ENCODE measurements around the gene FGR. TPM values are rescaled to one million over a fixed set of nuclear protein-coding genes. Genes with fewer than 3 reads are reported as not detected.

FGR gene
- total RNA-seq, 1 donor from 2014 or later, result 2.6 TPM

DNA sequence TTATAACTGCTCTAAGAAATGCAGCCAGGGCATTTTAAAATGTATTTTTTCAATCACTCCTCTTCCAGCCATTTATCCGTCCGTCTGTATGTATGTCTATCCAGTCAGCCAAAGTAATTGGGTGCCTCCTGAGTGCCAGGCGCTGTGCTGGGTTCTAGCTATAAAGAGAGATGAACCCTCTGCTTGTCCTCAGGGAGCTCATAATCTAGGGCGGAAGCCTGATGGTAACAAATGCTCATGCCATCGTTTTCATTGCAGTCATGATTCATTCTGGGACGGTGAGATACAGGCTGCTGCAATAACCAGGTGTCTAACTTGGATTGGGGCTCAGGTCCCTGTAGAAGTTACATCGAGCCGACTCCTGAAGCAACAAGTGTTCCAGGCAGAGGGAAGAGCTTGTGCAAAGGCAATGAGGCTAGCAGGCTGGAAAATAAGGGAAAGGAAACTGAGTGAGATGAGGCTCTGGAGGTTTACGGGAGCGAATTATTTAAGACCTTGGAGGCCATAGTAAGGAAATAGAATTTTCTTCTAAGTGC, 25.4 kb upstream of the FGR start:
- H3K9ac ChIP-seq (ENCODE audit: low read depth in 1 of 3, low read length in 3 of 3), result peak overlapping the region; percentile 35 to 72 (median 66)
- peak overlapping the region; percentile 47 to 72 (median 70) for H3K4me3 ChIP-seq (ENCODE audit: low read length in 3 of 3)
- no peaks in the 10 kb centered on the region for H3K9me3 ChIP-seq (ENCODE audit: control insufficient read depth in 3 of 3, low read length in 3 of 3)
- peak overlapping the region; percentile 82 for H3K27ac ChIP-seq (ENCODE audit: low read depth, low read length)
- H3K36me3 ChIP-seq (ENCODE audit: control insufficient read depth in 3 of 3, insufficient read depth in 3 of 3, low read length in 3 of 3), result no peaks in the 10 kb centered on the region
- peaks cover 30 to 32% (median 32%) of the 10 kb centered on the region in 3 donors for H3K4me1 ChIP-seq (ENCODE audit: control insufficient read depth in 3 of 3, insufficient read depth in 3 of 3, low read length in 3 of 3)
- H3K27me3 ChIP-seq (ENCODE audit: control insufficient read depth in 3 of 3, insufficient read depth in 3 of 3, low read length in 3 of 3), result no peaks in the 10 kb centered on the region

- peak overlapping the region; percentile 47 to 72 (median 70) for H3K4me3 ChIP-seq (ENCODE audit: low read length in 3 of 3)
- H3K27me3 ChIP-seq (ENCODE audit: control insufficient read depth in 3 of 3, insufficient read depth in 3 of 3, low read length in 3 of 3), result no peaks in the 10 kb centered on the region
- peak overlapping the region; percentile 45 to 73 (median 72) for H3K9ac ChIP-seq (ENCODE audit: low read depth in 1 of 3, low read length in 3 of 3)
- H3K36me3 ChIP-seq (ENCODE audit: control insufficient read depth in 3 of 3, insufficient read depth in 3 of 3, low read length in 3 of 3), result no peaks in the 10 kb centered on the region
- no peaks in the 10 kb centered on the region for H3K9me3 ChIP-seq (ENCODE audit: control insufficient read depth in 3 of 3, low read length in 3 of 3)
- H3K27ac ChIP-seq (ENCODE audit: low read depth, low read length), result peak overlapping the region; percentile 82
- H3K4me1 ChIP-seq (ENCODE audit: control insufficient read depth in 3 of 3, insufficient read depth in 3 of 3, low read length in 3 of 3), result peaks cover 34 to 36% (median 35%) of the 10 kb centered on the region in 3 donors
Observed at GRCh38 chr1:27659497-27660299, 24.7 kb upstream of the FGR start.

DNA sequence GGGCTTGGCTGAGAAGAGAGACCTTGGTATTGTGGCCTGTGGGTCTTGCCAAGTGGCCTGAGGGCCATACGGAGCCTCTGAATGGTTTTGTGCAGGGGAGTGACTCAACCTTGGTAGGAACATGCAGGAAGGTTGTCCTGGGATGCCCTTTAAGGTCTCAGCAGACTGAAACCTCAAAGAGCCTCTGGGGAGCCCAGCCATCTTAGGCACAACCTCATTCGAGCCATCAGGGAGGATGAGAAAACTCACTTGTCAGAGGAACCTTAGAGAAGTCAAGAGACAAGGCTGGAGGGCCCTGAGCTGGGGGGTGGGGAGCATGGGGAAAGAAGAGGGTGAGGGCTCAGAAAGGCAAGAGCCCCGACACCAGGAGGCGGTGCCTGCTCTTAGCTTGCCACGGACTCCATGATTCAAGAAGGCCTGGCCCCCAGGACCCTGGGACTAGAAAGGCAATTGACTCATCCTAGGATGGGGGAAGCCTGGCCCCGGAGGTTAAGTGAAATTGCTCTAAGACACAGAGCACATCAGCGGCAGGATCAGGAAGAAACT, 24.0 kb upstream of the FGR start:
- H3K9me3 ChIP-seq (ENCODE audit: control insufficient read depth in 3 of 3, low read length in 3 of 3), result no peaks in the 10 kb centered on the region
- H3K27me3 ChIP-seq (ENCODE audit: control insufficient read depth in 3 of 3, insufficient read depth in 3 of 3, low read length in 3 of 3), result no peaks in the 10 kb centered on the region
- peaks cover 31 to 36% (median 35%) of the 10 kb centered on the region in 3 donors for H3K4me1 ChIP-seq (ENCODE audit: control insufficient read depth in 3 of 3, insufficient read depth in 3 of 3, low read length in 3 of 3)
- peak overlapping the region; percentile 82 for H3K27ac ChIP-seq (ENCODE audit: low read depth, low read length)
- H3K4me3 ChIP-seq (ENCODE audit: low read length in 3 of 3), result peak overlapping the region; percentile 47 to 63 (median 56)
- no peaks in the 10 kb centered on the region for H3K36me3 ChIP-seq (ENCODE audit: control insufficient read depth in 3 of 3, insufficient read depth in 3 of 3, low read length in 3 of 3)
- H3K9ac ChIP-seq (ENCODE audit: low read depth in 1 of 3, low read length in 3 of 3), result peak overlapping the region; percentile 45 to 73 (median 65)

DNA sequence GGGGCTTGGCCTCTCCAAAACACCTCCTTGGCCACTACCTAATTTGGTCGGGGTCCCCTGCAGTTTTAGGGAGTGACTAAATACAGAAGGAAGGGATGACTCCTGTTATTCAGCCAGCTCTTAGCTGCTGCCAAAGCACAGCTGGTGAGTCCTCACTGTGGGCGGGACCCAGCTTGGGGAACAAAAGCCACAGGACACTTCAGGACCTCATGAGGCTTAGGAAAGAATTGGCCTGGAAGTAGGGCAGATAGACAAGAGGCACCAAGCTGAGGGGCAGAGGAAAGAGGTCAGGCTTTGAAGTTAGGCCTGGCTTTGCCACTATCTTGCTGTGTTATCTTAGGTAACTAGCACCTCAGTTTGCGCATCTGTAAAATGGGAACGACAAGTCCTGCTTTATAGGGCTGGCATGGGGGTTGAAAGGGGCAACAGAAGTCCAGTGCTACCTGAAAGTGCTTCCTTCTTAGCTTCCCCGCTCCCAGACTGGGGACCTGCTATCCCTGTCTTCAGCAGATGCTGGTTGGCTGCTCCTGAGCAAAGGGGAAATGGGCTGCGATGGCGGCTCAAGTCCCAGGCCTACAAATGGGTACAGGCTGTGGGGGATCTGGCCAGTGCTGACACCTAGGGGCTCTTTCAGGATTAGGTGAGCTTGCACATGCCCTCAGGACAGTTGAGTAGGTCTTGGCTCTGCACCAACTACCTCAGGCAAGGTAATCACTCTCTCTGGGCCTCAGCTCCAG, 21.3 kb upstream of the FGR start:
- no peak overlapping the region for H3K4me3 ChIP-seq (ENCODE audit: low read length in 3 of 3)
- H3K4me1 ChIP-seq (ENCODE audit: control insufficient read depth in 3 of 3, insufficient read depth in 3 of 3, low read length in 3 of 3), result peaks cover 22 to 30% (median 27%) of the 10 kb centered on the region in 3 donors
- no peak overlapping the region for H3K27ac ChIP-seq (ENCODE audit: low read depth, low read length)
- H3K36me3 ChIP-seq (ENCODE audit: control insufficient read depth in 3 of 3, insufficient read depth in 3 of 3, low read length in 3 of 3), result no peaks in the 10 kb centered on the region
- no peaks in the 10 kb centered on the region for H3K27me3 ChIP-seq (ENCODE audit: control insufficient read depth in 3 of 3, insufficient read depth in 3 of 3, low read length in 3 of 3)
- H3K9ac ChIP-seq (ENCODE audit: low read depth in 1 of 3, low read length in 3 of 3), result peak overlapping the region in 1 of 3 donors; percentile 35
- no peaks in the 10 kb centered on the region for H3K9me3 ChIP-seq (ENCODE audit: control insufficient read depth in 3 of 3, low read length in 3 of 3)

DNA sequence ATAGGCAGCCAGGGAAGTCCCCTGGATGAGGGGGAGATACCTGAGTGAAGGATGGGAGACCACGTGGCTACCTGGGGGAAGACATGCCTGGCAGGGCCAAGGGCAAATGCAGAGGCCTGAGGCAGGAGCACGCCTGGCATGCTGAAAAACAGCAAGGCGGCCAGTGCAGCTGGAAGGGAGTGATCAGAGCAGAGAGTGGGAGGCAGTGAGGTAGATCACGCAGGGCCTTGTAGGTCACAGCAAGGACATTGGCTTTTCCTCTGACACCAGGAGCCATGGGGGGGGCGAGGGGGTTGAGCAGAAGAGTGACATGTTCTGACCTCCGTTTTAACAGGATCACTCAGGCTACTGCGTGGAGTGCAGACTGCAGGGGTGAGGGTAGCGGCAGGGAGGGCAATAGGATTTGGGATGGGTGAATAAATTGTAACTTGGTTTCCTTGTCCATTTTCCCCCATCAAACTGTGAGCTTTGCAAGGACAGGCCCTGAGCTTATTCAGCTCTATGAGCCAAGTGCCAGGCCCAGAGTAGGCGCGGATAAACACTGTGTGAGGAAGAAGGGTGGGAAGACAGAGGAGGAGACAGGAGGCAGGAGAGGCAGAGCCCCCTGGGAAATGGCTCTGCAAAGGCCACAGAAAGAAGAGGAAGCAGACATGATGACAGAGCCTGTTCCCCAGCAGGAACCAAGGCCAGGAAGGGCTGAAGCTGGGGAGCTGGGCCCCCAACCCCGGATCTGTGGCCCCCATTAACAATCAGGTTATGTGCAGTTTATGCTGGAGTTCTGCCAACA, 20.4 kb upstream of the FGR start:
- no peaks in the 10 kb centered on the region for H3K36me3 ChIP-seq (ENCODE audit: control insufficient read depth in 3 of 3, insufficient read depth in 3 of 3, low read length in 3 of 3)
- H3K4me3 ChIP-seq (ENCODE audit: low read length in 3 of 3), result no peak overlapping the region
- H3K9me3 ChIP-seq (ENCODE audit: control insufficient read depth in 3 of 3, low read length in 3 of 3), result no peaks in the 10 kb centered on the region
- H3K27ac ChIP-seq (ENCODE audit: low read depth, low read length), result no peak overlapping the region
- H3K27me3 ChIP-seq (ENCODE audit: control insufficient read depth in 3 of 3, insufficient read depth in 3 of 3, low read length in 3 of 3), result no peaks in the 10 kb centered on the region
- H3K4me1 ChIP-seq (ENCODE audit: control insufficient read depth in 3 of 3, insufficient read depth in 3 of 3, low read length in 3 of 3), result peaks cover 28 to 33% (median 33%) of the 10 kb centered on the region in 3 donors
- H3K9ac ChIP-seq (ENCODE audit: low read depth in 1 of 3, low read length in 3 of 3), result peak overlapping the region in 2 of 3 donors; percentile 32 to 33

GRCh38 chr1:27652111-27652864, 17.3 kb upstream of the FGR start:
- Histone ChIP-seq H3K4me1 (ENCODE audit: control insufficient read depth in 3 of 3, insufficient read depth in 3 of 3, low read length in 3 of 3) (peaks cover 33 to 37% (median 34%) of the 10 kb centered on the region in 3 donors), H3K9ac (ENCODE audit: low read depth in 1 of 3, low read length in 3 of 3) (no peak overlapping the region), H3K27ac (ENCODE audit: low read depth, low read length) (no peak overlapping the region), H3K36me3 (ENCODE audit: control insufficient read depth in 3 of 3, insufficient read depth in 3 of 3, low read length in 3 of 3) (no peaks in the 10 kb centered on the region), H3K9me3 (ENCODE audit: control insufficient read depth in 3 of 3, low read length in 3 of 3) (no peaks in the 10 kb centered on the region), H3K4me3 (ENCODE audit: low read length in 3 of 3) (no peak overlapping the region), H3K27me3 (ENCODE audit: control insufficient read depth in 3 of 3, insufficient read depth in 3 of 3, low read length in 3 of 3) (no peaks in the 10 kb centered on the region)

GRCh38 chr1:27650539-27651175, 15.7 kb upstream of the FGR start:
- H3K27me3 ChIP-seq (ENCODE audit: control insufficient read depth in 3 of 3, insufficient read depth in 3 of 3, low read length in 3 of 3), result no peaks in the 10 kb centered on the region
- H3K27ac ChIP-seq (ENCODE audit: low read depth, low read length), result peak overlapping the region; percentile 60
- no peak overlapping the region for H3K9ac ChIP-seq (ENCODE audit: low read depth in 1 of 3, low read length in 3 of 3)
- H3K4me3 ChIP-seq (ENCODE audit: low read length in 3 of 3), result peak overlapping the region in 1 of 3 donors; percentile 22
- H3K4me1 ChIP-seq (ENCODE audit: control insufficient read depth in 3 of 3, insufficient read depth in 3 of 3, low read length in 3 of 3), result peaks cover 27 to 38% (median 32%) of the 10 kb centered on the region in 3 donors
- no peaks in the 10 kb centered on the region for H3K9me3 ChIP-seq (ENCODE audit: control insufficient read depth in 3 of 3, low read length in 3 of 3)
- no peaks in the 10 kb centered on the region for H3K36me3 ChIP-seq (ENCODE audit: control insufficient read depth in 3 of 3, insufficient read depth in 3 of 3, low read length in 3 of 3)

DNA sequence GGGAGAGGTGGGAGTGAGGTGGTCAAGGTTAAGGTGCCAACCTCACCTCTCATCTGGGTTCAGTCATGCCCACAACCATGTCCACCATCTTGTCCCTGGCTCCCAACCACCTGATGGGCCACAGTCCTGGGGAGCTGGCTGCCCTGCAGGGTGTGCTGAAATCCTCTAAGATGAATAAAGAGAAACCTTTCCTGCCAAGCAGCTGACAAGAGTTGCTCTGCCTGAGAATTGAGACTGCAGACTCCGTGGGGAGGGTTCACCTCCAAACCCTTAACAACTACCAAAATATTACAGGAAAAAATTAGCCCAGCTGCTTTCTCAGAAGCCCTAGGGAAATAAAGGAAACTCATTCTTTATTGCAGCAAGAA, 15.2 kb upstream of the FGR start:
- peaks cover 22 to 33% (median 27%) of the 10 kb centered on the region in 3 donors for H3K4me1 ChIP-seq (ENCODE audit: control insufficient read depth in 3 of 3, insufficient read depth in 3 of 3, low read length in 3 of 3)

More for the DNA sequence above, 15.2 kb upstream of the FGR start:
- Histone ChIP-seq H3K4me3 (ENCODE audit: low read length in 3 of 3) (no peak overlapping the region), H3K9ac (ENCODE audit: low read depth in 1 of 3, low read length in 3 of 3) (no peak overlapping the region), H3K27me3 (ENCODE audit: control insufficient read depth in 3 of 3, insufficient read depth in 3 of 3, low read length in 3 of 3) (no peaks in the 10 kb centered on the region), H3K36me3 (ENCODE audit: control insufficient read depth in 3 of 3, insufficient read depth in 3 of 3, low read length in 3 of 3) (no peaks in the 10 kb centered on the region), H3K27ac (ENCODE audit: low read depth, low read length) (peak overlapping the region; percentile 60), H3K9me3 (ENCODE audit: control insufficient read depth in 3 of 3, low read length in 3 of 3) (no peaks in the 10 kb centered on the region)
